K562 (cell line): ENCODE data around the gene AGPAT2. TPM values are rescaled to one million over a fixed set of nuclear protein-coding genes. Genes with fewer than 3 reads are reported as not detected.
A peak's percentile ranks its signal among the peaks of the same experiment; 100 is the strongest.

Experiments used
- CSDE1 ChIP-seq, 2 experiments: fragments of 450-650 bp; IDR thresholded peaks; 2 replicates each; pipeline ENCODE4 v1.6.1; 2016; ENCODE audit warnings: mild to moderate bottlenecking in 1 of 2
- DMBX1 ChIP-seq: fragments of 250-450 bp; sonication (Bioruptor Pico); IDR thresholded peaks from 2 replicates; pipeline ENCODE4 v1.8.0; 2022; ENCODE audit warnings: inconsistent platforms, mild to moderate bottlenecking, moderate library complexity, borderline replicate concordance
- EHMT2 ChIP-seq: fragments of 450-650 bp; IDR thresholded peaks from 2 replicates; pipeline ENCODE4 v1.6.1; 2018; ENCODE audit warnings: antibody characterized with exemption
- ETV6 ChIP-seq, 3 experiments: fragments of 150-350 bp in 1 of 3; sonication (generic) in 1 of 3; formaldehyde crosslinking in 1 of 3; IDR thresholded peaks; 2 replicates each; pipeline versions ENCODE4 v1.6.1 to v1.8.0; 2014 to 2022; ENCODE audit warnings: borderline replicate concordance in 2 of 3, low read depth in 2 of 3, antibody characterized with exemption in 1 of 3, low read length in 1 of 3, mild to moderate bottlenecking in 1 of 3, missing genetic modification reagents in 1 of 3
- FOS ChIP-seq: IDR thresholded peaks from 3 replicates; pipeline ENCODE4 v1.6.1; 2011; ENCODE audit not compliant: insufficient read length; ENCODE audit errors: extremely low read depth
- ID3 ChIP-seq, 2 experiments: fragments of 250-450 bp in 1 of 2; fragments of 450-650 bp in 1 of 2; sonication (Bioruptor Pico) in 1 of 2; IDR thresholded peaks; 2 replicates each; pipeline versions ENCODE4 v1.6.1 to v1.8.0; 2016 to 2021; ENCODE audit warnings: mild to moderate bottlenecking in 2 of 2, moderate library complexity in 2 of 2, missing compliant biosample characterization in 1 of 2, missing genetic modification characterization in 1 of 2
- KAT8 ChIP-seq: fragments of 450-650 bp; IDR thresholded peaks from 2 replicates; pipeline ENCODE4 v1.6.1; 2016; ENCODE audit warnings: low read depth, mild to moderate bottlenecking
- MEIS2 ChIP-seq: fragments of 450-650 bp; IDR thresholded peaks from 2 replicates; pipeline ENCODE4 v1.6.1; 2014; ENCODE audit warnings: mild to moderate bottlenecking; ENCODE audit not compliant: partially characterized antibody
- MYC ChIP-seq, 2 experiments: fragments of 250-450 bp in 1 of 2; sonication (Bioruptor Pico) in 1 of 2; IDR thresholded peaks; 2 replicates each; pipeline versions ENCODE4 v1.5.1 to v1.6.1; 2012 to 2021; ENCODE audit warnings: low read depth in 2 of 2, borderline replicate concordance in 1 of 2, improper control_type of control experiment in 1 of 2, low read length in 1 of 2, mild to moderate bottlenecking in 1 of 2, moderate library complexity in 1 of 2
- REST ChIP-seq, 2 experiments: fragments of 450-650 bp; formaldehyde crosslinking in 1 of 2; IDR thresholded peaks; 2 replicates each; pipeline versions ENCODE4 v1.4.0 to v1.6.1; 2014 to 2020; ENCODE audit warnings: mild to moderate bottlenecking in 2 of 2, borderline replicate concordance in 1 of 2, low read depth in 1 of 2
- SLC30A9 ChIP-seq: fragments of 250-450 bp; sonication (Bioruptor Pico); IDR thresholded peaks from 2 replicates; pipeline ENCODE4 v1.8.0; 2022; ENCODE audit warnings: mild to moderate bottlenecking, moderate library complexity
- TAL1 ChIP-seq: fragments of 450-650 bp; IDR thresholded peaks from 2 replicates; pipeline ENCODE4 v1.6.1; 2016; ENCODE audit warnings: mild to moderate bottlenecking
- ZBTB2 ChIP-seq: fragments of 450-650 bp; IDR thresholded peaks from 2 replicates; pipeline ENCODE4 v1.6.1; 2016; ENCODE audit warnings: antibody characterized with exemption
- ZBTB43 ChIP-seq: sonication (generic); formaldehyde crosslinking; IDR thresholded peaks from 2 replicates; pipeline ENCODE4 v1.8.0; 2023; ENCODE audit warnings: mild to moderate bottlenecking, missing genetic modification reagents
- ZBTB8A ChIP-seq: fragments of 450-650 bp; IDR thresholded peaks from 2 replicates; pipeline ENCODE4 v1.6.1; 2018; ENCODE audit warnings: mild to moderate bottlenecking, moderate library complexity; ENCODE audit not compliant: partially characterized antibody
- polyA plus RNA-seq, 8 experiments: library from polyadenylated mRNA; depleted of rRNA in 4 of 8; stranded (reverse) in 5 of 8; unstranded in 3 of 8; fragments of >200 nt; fragmentation: Nextera tagmentation in 2 of 8; fragmentation: Illumina TruSeq in 1 of 8; extraction: Ambion mirVana in 2 of 8; extraction: Trizol in 1 of 8; gene quantifications; 2 replicates each; pipeline versions ENCODE4 v1.2.1 to v1.2.3, GENCODE V29; 2011 to 2014; ENCODE audit warnings: inconsistent platforms in 1 of 8, missing spikeins in 1 of 8
- total RNA-seq, 7 experiments: library from RNA; depleted of rRNA in 6 of 7; stranded (reverse); fragments of >200 nt in 6 of 7; fragmentation: Illumina TruSeq in 2 of 7; extraction: Trizol in 2 of 7; gene quantifications; 2 replicates each; pipeline versions ENCODE4 v1.2.1 to v1.2.3, GENCODE V29; 2011 to 2021; ENCODE audit warnings: low replicate concordance in 1 of 7

Gene AGPAT2
- total and polyA plus RNA-seq, 9 of the 15 experiments (the other 6 are each of a cell fraction or from before 2014, with no cell fraction given), result 0.13 to 54.5 (median 23.9) TPM

GRCh38 chr9:136728548-136729123 lies 41.4 kb upstream of the AGPAT2 start (continued):
- TF ChIP-seq MEIS2 (no peak), CSDE1 (IDR thresholded peaks at IDR 0.05) (no peak), ID3 (CRISPR knock-in tag; IDR thresholded peaks at IDR 0.05) (no peak), ID3 (tag; IDR thresholded peaks at IDR 0.05) (no peak), EHMT2 (no peak), KAT8 (no peak), ZBTB8A (no peak), TAL1 (no peak), MYC (IDR thresholded peaks at IDR 0.05; ENCODE audit: low read depth, low read length) (no peak), MYC (CRISPR knock-in tag; IDR thresholded peaks at IDR 0.05; ENCODE audit: borderline replicate concordance, low read depth) (no peak), ZBTB43 (no peak), ETV6 (IDR thresholded peaks at IDR 0.05; ENCODE audit: borderline replicate concordance in 1 of 2, low read depth in 2 of 2, low read length in 1 of 2) (no peak), ETV6 (CRISPR knock-in tag; IDR thresholded peaks at IDR 0.05; ENCODE audit: borderline replicate concordance) (0 out of 2 replicates have a peak, but pooled peaks have one; percentile 11), DMBX1 (no peak), SLC30A9 (CRISPR knock-in tag) (no peak), REST (IDR thresholded peaks at IDR 0.05; ENCODE audit: borderline replicate concordance) (no peak), REST (CRISPR knock-in tag; IDR thresholded peaks at IDR 0.05; ENCODE audit: low read depth) (peak; percentile 8; the same call in 1 of the 2 replicates), FOS (no peak), ZBTB2 (no peak)
